ENCODE measurements around the gene OSBPL1A. TPM values are rescaled to one million over a fixed set of nuclear protein-coding genes. Genes with fewer than 3 reads are reported as not detected.

The OSBPL1A gene
- polyA plus RNA-seq, 2 of the 4 experiments (the other 2 are of a cell fraction): 10.5 to 22.1 TPM

DNA sequence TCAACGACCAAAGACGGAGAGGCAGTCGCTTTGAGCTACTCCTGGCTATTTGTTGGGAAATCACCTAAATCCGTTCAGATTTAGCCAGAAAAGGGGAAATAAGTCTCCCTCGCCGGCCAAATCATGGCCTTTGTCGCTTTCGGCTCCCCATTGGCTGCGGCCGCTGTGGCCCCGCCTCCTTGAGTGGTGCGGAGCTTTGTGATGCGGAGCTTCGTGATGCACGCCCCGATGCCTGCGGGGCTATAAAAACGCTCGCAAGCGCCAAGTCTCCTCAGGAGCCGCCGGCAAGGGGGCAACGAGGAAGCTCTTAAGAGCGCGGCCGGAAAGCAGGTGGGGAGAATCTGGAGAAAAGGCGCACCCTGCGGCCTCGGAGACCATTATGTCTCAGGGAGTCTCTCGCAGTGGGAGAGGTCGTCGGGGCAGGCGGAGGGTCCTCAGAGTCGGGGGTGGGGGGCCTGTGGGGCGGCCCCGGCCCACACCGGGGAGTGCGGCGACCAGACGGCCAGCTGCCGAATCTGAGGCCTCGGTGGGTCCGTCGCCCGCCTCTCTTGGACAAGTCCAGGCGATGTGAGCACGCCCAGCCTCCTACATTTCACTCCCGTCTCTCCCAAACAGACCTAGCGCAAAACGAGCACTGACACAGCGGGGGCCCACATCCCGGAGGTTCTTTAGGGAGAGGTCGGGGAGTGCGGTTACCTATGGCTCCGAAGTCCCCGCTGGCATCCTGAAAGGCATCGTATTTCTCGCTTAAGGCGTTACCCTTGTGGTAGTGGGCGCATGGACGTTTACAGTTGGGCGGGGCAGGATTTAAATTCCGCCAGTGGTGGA lies 258.6 kb downstream of the OSBPL1A start, which contains the start of gene CABYR (continued):
- TF ChIP-seq, protein P1, sequence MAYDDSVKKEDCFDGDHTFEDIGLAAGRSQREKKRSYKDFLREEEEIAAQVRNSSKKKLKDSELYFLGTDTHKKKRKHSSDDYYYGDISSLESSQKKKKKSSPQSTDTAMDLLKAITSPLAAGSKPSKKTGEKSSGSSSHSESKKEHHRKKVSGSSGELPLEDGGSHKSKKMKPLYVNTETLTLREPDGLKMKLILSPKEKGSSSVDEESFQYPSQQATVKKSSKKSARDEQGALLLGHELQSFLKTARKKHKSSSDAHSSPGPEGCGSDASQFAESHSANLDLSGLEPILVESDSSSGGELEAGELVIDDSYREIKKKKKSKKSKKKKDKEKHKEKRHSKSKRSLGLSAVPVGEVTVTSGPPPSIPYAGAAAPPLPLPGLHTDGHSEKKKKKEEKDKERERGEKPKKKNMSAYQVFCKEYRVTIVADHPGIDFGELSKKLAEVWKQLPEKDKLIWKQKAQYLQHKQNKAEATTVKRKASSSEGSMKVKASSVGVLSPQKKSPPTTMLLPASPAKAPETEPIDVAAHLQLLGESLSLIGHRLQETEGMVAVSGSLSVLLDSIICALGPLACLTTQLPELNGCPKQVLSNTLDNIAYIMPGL (CRISPR knock-in tag; IDR thresholded peaks at IDR 0.05; ENCODE audit: borderline replicate concordance): no peak
- no peak for TF ChIP-seq EHMT2 (IDR thresholded peaks at IDR 0.05; ENCODE audit: low read depth)
- no peak for TF ChIP-seq TP53 (CRISPR knock-in tag; IDR thresholded peaks at IDR 0.05)
- no peak for TF ChIP-seq HDAC2 (IDR thresholded peaks at IDR 0.05)
- TF ChIP-seq TFCP2L1 (CRISPR knock-in tag; IDR thresholded peaks at IDR 0.05): no peak
- TF ChIP-seq NPAS2 (CRISPR knock-in tag; IDR thresholded peaks at IDR 0.05; ENCODE audit: borderline replicate concordance): no peak
- no peak for TF ChIP-seq RFX5 (IDR thresholded peaks at IDR 0.05)
- TF ChIP-seq RNF2 (IDR thresholded peaks at IDR 0.05; ENCODE audit: borderline replicate concordance, low read depth): no peak

DNA sequence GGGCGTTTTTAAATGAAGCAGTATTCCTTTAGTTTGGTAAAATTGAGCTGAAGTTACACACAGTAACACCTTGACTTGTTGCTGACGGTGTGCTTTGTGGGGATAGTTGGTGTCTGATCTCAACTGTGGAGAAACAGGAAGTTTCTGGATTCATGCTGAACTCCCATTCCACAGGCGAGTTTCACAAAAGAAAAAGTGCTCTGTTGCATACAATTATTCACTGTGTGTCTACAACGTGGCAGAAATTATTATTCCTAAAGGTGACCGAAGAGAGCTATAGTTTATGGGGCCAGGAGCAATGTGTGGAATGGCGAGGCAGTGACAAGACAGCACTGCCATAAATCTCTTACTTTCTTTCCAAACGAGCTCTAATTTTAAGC lies 259.2 kb downstream of the OSBPL1A start:
- no peaks in the 10 kb centered on the region for H3K9me3 ChIP-seq
- peak overlapping the region; percentile 66 for H3K4me2 ChIP-seq
- peak in 1 of 2 experiments; percentile 34; a peak in 3 of 6 replicates for ATAC-seq
- peak overlapping the region; percentile 93 to 94 for H3K27ac ChIP-seq
- FAIRE-seq: no peak
- DNase-seq (ENCODE audit: low read depth in 1 of 2, low spot score in 1 of 2): no peak
- ChIA-PET CTCF (interaction anchor here (0.8 kb wide), 1 partner anchor 13 kb away, joined by 4 read pairs; no protein-coding TSS in a partner anchor), POLR2A (interaction anchor here (0.5 to 1.7 kb wide), 41 partner anchors 9 to 640 kb away, joined by 3 to 28 read pairs (median 4); partner anchors contain the start of genes IMPACT, OSBPL1A and TTC39C)
- peaks cover 22% of the 10 kb centered on the region for H3K4me1 ChIP-seq
- TF ChIP-seq ZNF302 (CRISPR knock-in tag; IDR thresholded peaks at IDR 0.05) (no peak), HOXB5 (CRISPR knock-in tag; IDR thresholded peaks at IDR 0.05) (no peak), MYC (IDR thresholded peaks at IDR 0.05; ENCODE audit: borderline replicate concordance, low read length) (no peak), HOXB13 (CRISPR knock-in tag; IDR thresholded peaks at IDR 0.05; ENCODE audit: low read depth) (no peak), CBX8 (IDR thresholded peaks at IDR 0.05) (no peak), FOSB (CRISPR knock-in tag; IDR thresholded peaks at IDR 0.05) (no peak), HDAC2 (IDR thresholded peaks at IDR 0.05) (no peak), POLR2A (IDR thresholded peaks at IDR 0.05; ENCODE audit: low read length) (no peak), FOSL2 (IDR thresholded peaks at IDR 0.05) (no peak), FOSL2 (CRISPR knock-in tag; IDR thresholded peaks at IDR 0.05) (no peak), HEYL (CRISPR knock-in tag; IDR thresholded peaks at IDR 0.05) (no peak), EP300 (IDR thresholded peaks at IDR 0.05) (no peak), CBX2 (IDR thresholded peaks at IDR 0.05; ENCODE audit: borderline replicate concordance, low read depth) (no peak), RAD21 (conservative IDR thresholded peaks at IDR 0.05 in 1 of 2, IDR thresholded peaks at IDR 0.05 in 1 of 2) (no peak), SREBF2 (IDR thresholded peaks at IDR 0.05) (no peak)
- TF ChIP-seq, protein P1 (CRISPR knock-in tag; IDR thresholded peaks at IDR 0.05; ENCODE audit: borderline replicate concordance): no peak
- TF ChIP-seq, protein P2, sequence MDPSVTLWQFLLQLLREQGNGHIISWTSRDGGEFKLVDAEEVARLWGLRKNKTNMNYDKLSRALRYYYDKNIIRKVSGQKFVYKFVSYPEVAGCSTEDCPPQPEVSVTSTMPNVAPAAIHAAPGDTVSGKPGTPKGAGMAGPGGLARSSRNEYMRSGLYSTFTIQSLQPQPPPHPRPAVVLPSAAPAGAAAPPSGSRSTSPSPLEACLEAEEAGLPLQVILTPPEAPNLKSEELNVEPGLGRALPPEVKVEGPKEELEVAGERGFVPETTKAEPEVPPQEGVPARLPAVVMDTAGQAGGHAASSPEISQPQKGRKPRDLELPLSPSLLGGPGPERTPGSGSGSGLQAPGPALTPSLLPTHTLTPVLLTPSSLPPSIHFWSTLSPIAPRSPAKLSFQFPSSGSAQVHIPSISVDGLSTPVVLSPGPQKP (IDR thresholded peaks at IDR 0.05; ENCODE audit: low read depth, low read length): no peak
- peak overlapping the region; percentile 95 for H3K4me3 ChIP-seq
- WGBS (ENCODE audit: missing lambda C conversion rate): 48% methylated on average over 7 of the region's 7 CpGs
